T-cell (primary cell): ENCODE results near the gene AP1G1. TPM values are rescaled to one million over a fixed set of nuclear protein-coding genes. Genes with fewer than 3 reads are reported as not detected.
"Not testable (repeated sequence)": the region's sequence is repeated elsewhere in the genome, so short reads cannot be mapped to it uniquely, and the experiment has no call there.

Experiments used
- ATAC-seq, 4 experiments: fragments of 200-7000 bp in 3 of 4; fragments of 150-1000 bp in 1 of 4; cut with Tn5 transposase; replicated peaks in 1 of 4; 1 replicate in 3 of 4; 2 replicates in 1 of 4; pipeline ENCODE4 v1.10.0; 2021; ENCODE audit warnings: moderate library complexity in 3 of 4, mild to moderate bottlenecking in 2 of 4, moderate number of reproducible peaks in 1 of 4
- CTCF ChIA-PET, 2 donors: fragments of 300-600 bp; sonication (Branson Sonifier 250); formaldehyde crosslinking; loops; one replicate each; lab custom pipeline; 2022; ENCODE audit warnings: antibody characterized with exemption in 2 of 2; lab: Charles Lee
- POLR2A ChIA-PET, 2 donors: fragments of 300-600 bp; sonication (Branson Sonifier 250); formaldehyde crosslinking; loops; one replicate each; lab custom pipeline; 2022; ENCODE audit warnings: antibody characterized with exemption in 2 of 2; lab: Charles Lee
- DNase-seq, 35 experiments: peaks; one replicate each; pipeline versions ENCODE4 v3.0.0 to v3.0.0-alpha.2; 2013 to 2023
- H3K27ac ChIP-seq: one replicate; pipeline ENCODE4 v1.5.1; 2013; ENCODE audit warnings: low read length
- H3K27me3 ChIP-seq, 2 experiments: replicated peaks in 1 of 2; 1 replicate in 1 of 2; 2 replicates in 1 of 2; pipeline versions ENCODE4 v1.6.1 to v1.7.0; 2013; ENCODE audit warnings: low read length in 1 of 2, mixed read lengths in 1 of 2; ENCODE audit not compliant: control insufficient read depth in 2 of 2, insufficient read depth in 2 of 2; ENCODE audit errors: extremely low read depth in 1 of 2
- H3K36me3 ChIP-seq, 2 donors: 1 replicate in 1 of 2; 2 replicates in 1 of 2; pipeline versions ENCODE4 v1.6.1 to v1.7.0; 2013; ENCODE audit warnings: low read length in 1 of 2; ENCODE audit not compliant: control insufficient read depth in 2 of 2, insufficient read depth in 1 of 2; ENCODE audit errors: extremely low read depth in 1 of 2
- H3K4me1 ChIP-seq, 2 experiments: 1 replicate in 1 of 2; 2 replicates in 1 of 2; pipeline versions ENCODE4 v1.6.1 to v1.7.0; 2013; ENCODE audit warnings: low read length in 2 of 2, mixed read lengths in 1 of 2; ENCODE audit not compliant: insufficient read depth in 2 of 2, control insufficient read depth in 1 of 2; ENCODE audit errors: extremely low read depth in 1 of 2
- H3K4me3 ChIP-seq, 2 donors: 1 replicate in 1 of 2; 2 replicates in 1 of 2; pipeline versions ENCODE4 v1.5.1 to v1.7.0; 2013; ENCODE audit warnings: mild to moderate bottlenecking in 2 of 2, low read length in 1 of 2, moderate library complexity in 1 of 2; ENCODE audit not compliant: control insufficient read depth in 1 of 2; ENCODE audit errors: extremely low read depth in 1 of 2
- H3K9me3 ChIP-seq: 2 replicates; pipeline ENCODE4 v1.7.0; 2013
- H3K27ac Mint-ChIP-seq, 2 donors: one replicate each; pipeline ENCODE4 v1.8.0; 2020 to 2021; ENCODE audit warnings: mild to moderate bottlenecking in 2 of 2, mixed read lengths in 2 of 2
- H3K27me3 Mint-ChIP-seq, 2 donors: one replicate each; pipeline ENCODE4 v1.8.0; 2021 to 2022; ENCODE audit warnings: mixed read lengths in 2 of 2
- H3K36me3 Mint-ChIP-seq: one replicate; pipeline ENCODE4 v1.8.0; 2021; ENCODE audit warnings: mixed read lengths
- H3K4me1 Mint-ChIP-seq, 3 donors: one replicate each; pipeline ENCODE4 v1.8.0; 2020 to 2022; ENCODE audit warnings: mixed read lengths in 3 of 3, mild to moderate bottlenecking in 1 of 3
- H3K4me3 Mint-ChIP-seq, 3 donors: one replicate each; pipeline ENCODE4 v1.8.0; 2020 to 2022; ENCODE audit warnings: mild to moderate bottlenecking in 3 of 3, mixed read lengths in 3 of 3, moderate library complexity in 3 of 3
- H3K9me3 Mint-ChIP-seq, 3 donors: one replicate each; pipeline ENCODE4 v1.8.0; 2020 to 2022; ENCODE audit warnings: mixed read lengths in 3 of 3
- WGBS: methylation state at CpG from one replicate; pipeline ENCODE4 v1.1.5; 2013; ENCODE audit warnings: missing lambda C conversion rate; ENCODE audit not compliant: insufficient coverage; 5-methylcytosine and 5-hydroxymethylcytosine counted together
- total RNA-seq, 35 experiments: library from RNA in 6 of 35; stranded (reverse) in 6 of 35; fragments of 120-200 nt in 1 of 35; gene quantifications; one replicate each; pipeline versions ENCODE4 v1.2.1 to v1.2.4 and lab custom pipeline; 2013 to 2026

Gene AP1G1
- total RNA-seq, 5 donors from 2014 or later (not counting 1 experiment from before 2014, with no cell fraction given) = 96.6 to 152 (median 101) TPM

GRCh38 chr16:71830359-71830758 is 21.7 kb upstream of the AP1G1 start:
- H3K27me3 Mint-ChIP-seq = no peaks in the 10 kb centered on the region
- H3K27ac Mint-ChIP-seq = no peak overlapping the region
- no peaks in the 10 kb centered on the region for H3K9me3 Mint-ChIP-seq
- H3K4me3 Mint-ChIP-seq = no peak overlapping the region
- no peak for DNase-seq
- H3K9me3 ChIP-seq = no peaks in the 10 kb centered on the region
- POLR2A ChIA-PET = interaction anchor here in 1 of 2 donors (0.6 kb wide), 1 partner anchor 153 kb away, joined by 3 read pairs; no protein-coding TSS in a partner anchor
- H3K36me3 Mint-ChIP-seq = no peaks in the 10 kb centered on the region
- ATAC-seq = no peak
- no peaks in the 10 kb centered on the region for H3K36me3 ChIP-seq
- no peak overlapping the region for H3K4me3 ChIP-seq
- CTCF ChIA-PET = interaction anchor here (0.6 to 1.0 kb wide), 2 partner anchors 52 to 182 kb away, joined by 4 to 5 read pairs; no protein-coding TSS in a partner anchor
- WGBS = no CpG with 5 or more reads among the region's 2 CpGs
- peaks cover 0 to 2% of the 10 kb centered on the region in 2 experiments for H3K4me1 ChIP-seq
- H3K27me3 ChIP-seq = no peaks in the 10 kb centered on the region
- no peak overlapping the region for H3K27ac ChIP-seq
- peaks cover 0 to 8% (median 7%) of the 10 kb centered on the region in 3 donors for H3K4me1 Mint-ChIP-seq

GRCh38 chr16:71826533-71827017 is 17.9 kb upstream of the AP1G1 start:
- H3K4me1 ChIP-seq = no peaks in the 10 kb centered on the region
- peak overlapping the region; percentile 23 to 52 for H3K27ac Mint-ChIP-seq

GRCh38 chr16:71817155-71817500 is 8.5 kb upstream of the AP1G1 start:
- DNase-seq, H3K4me3 ChIP-seq, ATAC-seq, H3K4me3 Mint-ChIP-seq, H3K36me3 ChIP-seq, H3K27me3 Mint-ChIP-seq, H3K36me3 Mint-ChIP-seq, H3K9me3 ChIP-seq, H3K27me3 ChIP-seq, CTCF ChIA-PET, H3K9me3 Mint-ChIP-seq, H3K27ac ChIP-seq: not testable (repeated sequence)
- POLR2A ChIA-PET = interaction anchor here in 1 of 2 donors (0.6 kb wide), 1 partner anchor 74 kb away, joined by 4 read pairs; no protein-coding TSS in a partner anchor
- 91% methylated on average over 6 of the region's 10 CpGs for WGBS
- Mint-ChIP-seq H3K27ac (peak overlapping the region in 1 of 2 donors; percentile 65), H3K4me1 (peaks cover 0 to 16% (median 13%) of the 10 kb centered on the region in 3 donors)
- peaks cover 0 to 15% of the 10 kb centered on the region in 2 experiments for H3K4me1 ChIP-seq

More at GRCh38 chr16:71826533-71827017, 17.9 kb upstream of the AP1G1 start:
- no peaks in the 10 kb centered on the region for H3K27me3 Mint-ChIP-seq
- H3K36me3 Mint-ChIP-seq = no peaks in the 10 kb centered on the region
- POLR2A ChIA-PET = interaction anchor here in 1 of 2 donors (0.6 kb wide), 1 partner anchor 200 kb away, joined by 3 read pairs; no protein-coding TSS in a partner anchor
- no peaks in the 10 kb centered on the region for H3K9me3 ChIP-seq
- no peaks in the 10 kb centered on the region for H3K36me3 ChIP-seq
- ATAC-seq (no peak), DNase-seq (no peak)
- 76% methylated on average over 5 of the region's 5 CpGs for WGBS
- H3K27ac ChIP-seq = no peak overlapping the region
- H3K4me3 Mint-ChIP-seq = no peak overlapping the region
- no peak overlapping the region for H3K4me3 ChIP-seq
- no peaks in the 10 kb centered on the region for H3K9me3 Mint-ChIP-seq
- peaks cover 0 to 7% (median 5%) of the 10 kb centered on the region in 3 donors for H3K4me1 Mint-ChIP-seq
- no peaks in the 10 kb centered on the region for H3K27me3 ChIP-seq
- CTCF ChIA-PET = interaction anchor here in 1 of 2 donors (0.5 to 0.8 kb wide), 3 partner anchors 22 to 157 kb away, joined by 3 to 9 read pairs (median 3); no protein-coding TSS in a partner anchor

- H3K36me3 Mint-ChIP-seq = peaks cover 6% of the 10 kb centered on the region
- H3K4me1 Mint-ChIP-seq = peaks cover 29 to 35% (median 35%) of the 10 kb centered on the region in 3 donors
- WGBS = 29% methylated on average over 1 of the region's 5 CpGs
- ChIA-PET CTCF (interaction anchor here in 1 of 2 donors (0.6 to 1.1 kb wide), 4 partner anchors 70 to 234 kb away, joined by 3 to 8 read pairs (median 4); no protein-coding TSS in a partner anchor), POLR2A (interaction anchor here (0.6 to 0.7 kb wide), 5 partner anchors 27 to 83 kb away, joined by 3 to 8 read pairs (median 4); partner anchors contain the start of gene ZNF821 (in 1 of the 2))
- H3K4me1 ChIP-seq = peaks cover 16 to 28% of the 10 kb centered on the region in 2 experiments
- H3K9me3 Mint-ChIP-seq = no peaks in the 10 kb centered on the region
- peak overlapping the region; percentile 4 for H3K27ac ChIP-seq
- DNase-seq (peak in 2 of 35 experiments; percentile 33 to 48), ATAC-seq (peak in 1 of 4 experiments; percentile 25)
- H3K4me3 Mint-ChIP-seq = peak overlapping the region in 1 of 3 donors; percentile 35
- H3K36me3 ChIP-seq = peaks cover 0 to 3% of the 10 kb centered on the region in 2 donors
- H3K27me3 Mint-ChIP-seq = no peaks in the 10 kb centered on the region
- H3K27ac Mint-ChIP-seq = peak overlapping the region; percentile 71 to 84
- H3K9me3 ChIP-seq = no peaks in the 10 kb centered on the region
- no peak overlapping the region for H3K4me3 ChIP-seq
- no peaks in the 10 kb centered on the region for H3K27me3 ChIP-seq
These were observed 2.7 kb upstream of the AP1G1 start for GRCh38 chr16:71811261-71811803.

GRCh38 chr16:71810155-71810530 is 1.5 kb upstream of the AP1G1 start:
- H3K27me3 Mint-ChIP-seq, H3K9me3 Mint-ChIP-seq, DNase-seq, ATAC-seq, H3K9me3 ChIP-seq, H3K4me3 ChIP-seq, H3K27me3 ChIP-seq, H3K36me3 Mint-ChIP-seq, H3K36me3 ChIP-seq: not testable (repeated sequence)
- H3K27ac ChIP-seq = peak overlapping the region; percentile 89
- Mint-ChIP-seq H3K27ac (peak overlapping the region; percentile 99 to 100), H3K4me3 (peak overlapping the region; percentile 41 to 99 (median 94)), H3K4me1 (peaks cover 33 to 37% (median 35%) of the 10 kb centered on the region in 3 donors)
- ChIA-PET CTCF (interaction anchor here (0.6 to 0.7 kb wide), 3 partner anchors 201 to 1344 kb away, joined by 3 to 4 read pairs (median 3); no protein-coding TSS in a partner anchor), POLR2A (interaction anchor here in 1 of 2 donors (0.7 kb wide), 1 partner anchor 72 kb away, joined by 9 read pairs; no protein-coding TSS in a partner anchor)
- H3K4me1 ChIP-seq = peaks cover 17 to 38% of the 10 kb centered on the region in 2 experiments
- 92% methylated on average over 4 of the region's 11 CpGs for WGBS
